K562 (cell line): Measurements from ENCODE around the gene PHF3. TPM values are rescaled to one million over a fixed set of nuclear protein-coding genes. Genes with fewer than 3 reads are reported as not detected.

Source experiments
- FOXA3 ChIP-seq, 2 experiments: fragments of 450-650 bp in 1 of 2; sonication (generic) in 1 of 2; formaldehyde crosslinking; IDR thresholded peaks in 1 of 2; conservative IDR thresholded peaks in 1 of 2; 2 replicates each; pipeline versions ENCODE4 v1.4.0 to v1.8.0; 2020 to 2022; ENCODE audit warnings: mild to moderate bottlenecking in 2 of 2, missing genetic modification reagents in 1 of 2
- RNF2 ChIP-seq: sonication (generic); IDR thresholded peaks from 2 replicates; pipeline ENCODE4 v1.6.1; 2016
- polyA plus RNA-seq, 8 experiments: library from polyadenylated mRNA; depleted of rRNA in 4 of 8; stranded (reverse) in 5 of 8; unstranded in 3 of 8; fragments of >200 nt; fragmentation: Nextera tagmentation in 2 of 8; fragmentation: Illumina TruSeq in 1 of 8; extraction: Ambion mirVana in 2 of 8; extraction: Trizol in 1 of 8; gene quantifications; 2 replicates each; pipeline versions ENCODE4 v1.2.1 to v1.2.3, GENCODE V29; 2011 to 2014; ENCODE audit warnings: inconsistent platforms in 1 of 8, missing spikeins in 1 of 8
- total RNA-seq, 7 experiments: library from RNA; depleted of rRNA in 6 of 7; stranded (reverse); fragments of >200 nt in 6 of 7; fragmentation: Illumina TruSeq in 2 of 7; extraction: Trizol in 2 of 7; gene quantifications; 2 replicates each; pipeline versions ENCODE4 v1.2.1 to v1.2.3, GENCODE V29; 2011 to 2021; ENCODE audit warnings: low replicate concordance in 1 of 7
- TF ChIP-seq, protein P1 (sequence below): fragments of 450-650 bp; IDR thresholded peaks from 2 replicates; pipeline ENCODE4 v1.6.1; 2016; ENCODE audit warnings: low read depth

Gene PHF3
- total and polyA plus RNA-seq, 9 of the 15 experiments (the other 6 are each of a cell fraction or from before 2014, with no cell fraction given) = 8.1 to 51.2 (median 30.9) TPM

DNA sequence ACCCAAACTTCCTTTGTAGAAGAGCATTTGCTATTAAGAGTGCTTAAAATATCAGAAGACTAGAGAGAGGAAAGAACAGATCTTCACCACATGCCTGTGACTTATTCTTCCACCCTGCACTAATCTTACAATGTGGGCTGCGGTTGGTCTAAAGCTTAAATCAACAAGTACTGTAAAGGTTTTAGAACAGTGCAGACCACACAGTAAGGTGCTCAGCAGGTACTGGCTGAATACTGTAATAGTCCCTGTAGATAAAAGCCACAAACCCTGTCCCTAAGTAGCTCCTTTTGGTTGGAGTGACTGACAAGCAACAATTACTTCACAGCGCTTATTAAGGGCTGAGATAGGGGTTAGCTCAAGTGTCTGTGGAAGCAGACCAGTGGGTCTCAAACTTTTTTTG, 972 bp upstream of the PHF3 start (continued):
- TF ChIP-seq, protein P1, sequence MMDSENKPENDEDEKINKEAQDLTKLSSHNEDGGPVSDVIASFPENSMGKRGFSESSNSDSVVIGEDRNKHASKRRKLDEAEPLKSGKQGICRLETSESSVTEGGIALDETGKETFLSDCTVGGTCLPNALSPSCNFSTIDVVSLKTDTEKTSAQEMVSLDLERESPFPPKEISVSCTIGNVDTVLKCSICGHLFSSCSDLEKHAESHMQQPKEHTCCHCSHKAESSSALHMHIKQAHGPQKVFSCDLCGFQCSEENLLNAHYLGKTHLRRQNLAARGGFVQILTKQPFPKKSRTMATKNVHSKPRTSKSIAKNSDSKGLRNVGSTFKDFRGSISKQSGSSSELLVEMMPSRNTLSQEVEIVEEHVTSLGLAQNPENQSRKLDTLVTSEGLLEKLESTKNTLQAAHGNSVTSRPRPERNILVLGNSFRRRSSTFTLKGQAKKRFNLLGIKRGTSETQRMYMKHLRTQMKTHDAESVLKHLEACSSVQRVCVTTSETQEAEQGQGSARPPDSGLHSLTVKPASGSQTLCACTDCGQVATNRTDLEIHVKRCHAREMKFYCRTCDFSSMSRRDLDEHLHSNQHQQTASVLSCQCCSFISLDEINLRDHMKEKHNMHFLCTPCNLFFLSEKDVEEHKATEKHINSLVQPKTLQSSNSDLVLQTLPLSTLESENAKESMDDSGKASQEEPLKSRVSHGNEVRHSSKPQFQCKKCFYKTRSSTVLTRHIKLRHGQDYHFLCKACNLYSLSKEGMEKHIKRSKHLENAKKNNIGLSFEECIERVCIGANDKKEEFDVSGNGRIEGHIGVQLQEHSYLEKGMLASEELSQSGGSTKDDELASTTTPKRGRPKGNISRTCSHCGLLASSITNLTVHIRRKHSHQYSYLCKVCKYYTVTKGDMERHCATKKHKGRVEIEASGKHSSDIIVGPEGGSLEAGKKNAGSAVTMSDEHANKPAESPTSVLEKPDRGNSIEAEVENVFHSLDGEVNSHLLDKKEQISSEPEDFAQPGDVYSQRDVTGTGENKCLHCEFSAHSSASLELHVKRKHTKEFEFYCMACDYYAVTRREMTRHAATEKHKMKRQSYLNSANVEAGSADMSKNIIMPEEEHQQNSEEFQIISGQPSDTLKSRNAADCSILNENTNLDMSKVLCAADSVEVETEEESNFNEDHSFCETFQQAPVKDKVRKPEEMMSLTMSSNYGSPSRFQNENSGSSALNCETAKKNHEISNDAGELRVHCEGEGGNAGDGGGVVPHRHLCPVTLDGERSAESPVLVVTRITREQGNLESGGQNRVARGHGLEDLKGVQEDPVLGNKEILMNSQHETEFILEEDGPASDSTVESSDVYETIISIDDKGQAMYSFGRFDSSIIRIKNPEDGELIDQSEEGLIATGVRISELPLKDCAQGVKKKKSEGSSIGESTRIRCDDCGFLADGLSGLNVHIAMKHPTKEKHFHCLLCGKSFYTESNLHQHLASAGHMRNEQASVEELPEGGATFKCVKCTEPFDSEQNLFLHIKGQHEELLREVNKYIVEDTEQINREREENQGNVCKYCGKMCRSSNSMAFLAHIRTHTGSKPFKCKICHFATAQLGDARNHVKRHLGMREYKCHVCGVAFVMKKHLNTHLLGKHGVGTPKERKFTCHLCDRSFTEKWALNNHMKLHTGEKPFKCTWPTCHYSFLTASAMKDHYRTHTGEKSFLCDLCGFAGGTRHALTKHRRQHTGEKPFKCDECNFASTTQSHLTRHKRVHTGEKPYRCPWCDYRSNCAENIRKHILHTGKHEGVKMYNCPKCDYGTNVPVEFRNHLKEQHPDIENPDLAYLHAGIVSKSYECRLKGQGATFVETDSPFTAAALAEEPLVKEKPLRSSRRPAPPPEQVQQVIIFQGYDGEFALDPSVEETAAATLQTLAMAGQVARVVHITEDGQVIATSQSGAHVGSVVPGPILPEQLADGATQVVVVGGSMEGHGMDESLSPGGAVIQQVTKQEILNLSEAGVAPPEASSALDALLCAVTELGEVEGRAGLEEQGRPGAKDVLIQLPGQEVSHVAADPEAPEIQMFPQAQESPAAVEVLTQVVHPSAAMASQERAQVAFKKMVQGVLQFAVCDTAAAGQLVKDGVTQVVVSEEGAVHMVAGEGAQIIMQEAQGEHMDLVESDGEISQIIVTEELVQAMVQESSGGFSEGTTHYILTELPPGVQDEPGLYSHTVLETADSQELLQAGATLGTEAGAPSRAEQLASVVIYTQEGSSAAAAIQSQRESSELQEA = no peak
- TF ChIP-seq RNF2 = no peak
- TF ChIP-seq FOXA3 (CRISPR knock-in tag; conservative IDR thresholded peaks at IDR 0.05 in 1 of 2, IDR thresholded peaks at IDR 0.05 in 1 of 2) = peak; percentile 9 to 75; a peak in 1 of 4 replicates
